ENCODE measurements around the gene DIP2C. TPM values are rescaled to one million over a fixed set of nuclear protein-coding genes. Genes with fewer than 3 reads are reported as not detected.

DIP2C gene
- polyA plus RNA-seq, 2 donors: 2.2 to 2.7 TPM

GRCh38 chr10:288316-289200, 400.9 kb downstream of the DIP2C start:
- 91 to 92% methylated on average over 27 of the region's 27 CpGs for WGBS, 2 donors
- H3K27me3 ChIP-seq (ENCODE audit: control insufficient read depth in 1 of 2, insufficient read depth in 2 of 2, low read length in 2 of 2): no peaks in the 10 kb centered on the region
- H3K27ac ChIP-seq (ENCODE audit: low read depth in 2 of 2, low read length in 1 of 2): no peak overlapping the region
- no peak overlapping the region for H3K4me3 ChIP-seq (ENCODE audit: low read depth in 1 of 2, low read length in 2 of 2)
- peaks cover 0 to 5% of the 10 kb centered on the region in 2 donors for H3K36me3 ChIP-seq (ENCODE audit: control insufficient read depth in 2 of 2, insufficient read depth in 2 of 2, low read length in 1 of 2)
- peaks cover 0 to 2% of the 10 kb centered on the region in 2 donors for H3K9me3 ChIP-seq (ENCODE audit: control insufficient read depth in 2 of 2, insufficient read depth in 1 of 2, low read depth in 1 of 2, low read length in 1 of 2)
- peaks cover 0 to 3% of the 10 kb centered on the region in 2 donors for H3K4me1 ChIP-seq (ENCODE audit: control insufficient read depth in 2 of 2, insufficient read depth in 2 of 2, low read length in 1 of 2)

- Histone ChIP-seq H3K9me3 (ENCODE audit: control insufficient read depth in 2 of 2, insufficient read depth in 1 of 2, low read depth in 1 of 2, low read length in 1 of 2) (peaks cover 0 to 2% of the 10 kb centered on the region in 2 donors), H3K27ac (ENCODE audit: low read depth in 2 of 2, low read length in 1 of 2) (no peak overlapping the region), H3K27me3 (ENCODE audit: control insufficient read depth in 1 of 2, insufficient read depth in 2 of 2, low read length in 2 of 2) (no peaks in the 10 kb centered on the region), H3K36me3 (ENCODE audit: control insufficient read depth in 2 of 2, insufficient read depth in 2 of 2, low read length in 1 of 2) (peaks cover 0 to 7% of the 10 kb centered on the region in 2 donors), H3K4me3 (ENCODE audit: low read depth in 1 of 2, low read length in 2 of 2) (no peak overlapping the region), H3K4me1 (ENCODE audit: control insufficient read depth in 2 of 2, insufficient read depth in 2 of 2, low read length in 1 of 2) (peaks cover 0 to under 1% of the 10 kb centered on the region in 2 donors)
- WGBS, 2 donors: 96 to 100% methylated on average over 4 of the region's 4 CpGs
Measured at GRCh38 chr10:287814-288213, 401.7 kb downstream of the DIP2C start.

GRCh38 chr10:287026-287709, 402.3 kb downstream of the DIP2C start:
- Histone ChIP-seq H3K36me3 (ENCODE audit: control insufficient read depth in 2 of 2, insufficient read depth in 2 of 2, low read length in 1 of 2) (peaks cover 0 to 9% of the 10 kb centered on the region in 2 donors), H3K27me3 (ENCODE audit: control insufficient read depth in 1 of 2, insufficient read depth in 2 of 2, low read length in 2 of 2) (no peaks in the 10 kb centered on the region), H3K27ac (ENCODE audit: low read depth in 2 of 2, low read length in 1 of 2) (no peak overlapping the region), H3K4me3 (ENCODE audit: low read depth in 1 of 2, low read length in 2 of 2) (no peak overlapping the region), H3K9me3 (ENCODE audit: control insufficient read depth in 2 of 2, insufficient read depth in 1 of 2, low read depth in 1 of 2, low read length in 1 of 2) (peaks cover 0 to 2% of the 10 kb centered on the region in 2 donors), H3K4me1 (ENCODE audit: control insufficient read depth in 2 of 2, insufficient read depth in 2 of 2, low read length in 1 of 2) (no peaks in the 10 kb centered on the region)
- WGBS, 2 donors: 78 to 84% methylated on average over 4 of the region's 4 CpGs

- no peaks in the 10 kb centered on the region for H3K27me3 ChIP-seq (ENCODE audit: control insufficient read depth in 1 of 2, insufficient read depth in 2 of 2, low read length in 2 of 2)
- H3K4me3 ChIP-seq (ENCODE audit: low read depth in 1 of 2, low read length in 2 of 2): no peak overlapping the region
- H3K36me3 ChIP-seq (ENCODE audit: control insufficient read depth in 2 of 2, insufficient read depth in 2 of 2, low read length in 1 of 2): peaks cover 0 to 13% of the 10 kb centered on the region in 2 donors
- H3K9me3 ChIP-seq (ENCODE audit: control insufficient read depth in 2 of 2, insufficient read depth in 1 of 2, low read depth in 1 of 2, low read length in 1 of 2): peaks cover 0 to 2% of the 10 kb centered on the region in 2 donors
- no peaks in the 10 kb centered on the region for H3K4me1 ChIP-seq (ENCODE audit: control insufficient read depth in 2 of 2, insufficient read depth in 2 of 2, low read length in 1 of 2)
- no peak overlapping the region for H3K27ac ChIP-seq (ENCODE audit: low read depth in 2 of 2, low read length in 1 of 2)
- WGBS, 2 donors: 75 to 77% methylated on average over 15 of the region's 15 CpGs
Measured at GRCh38 chr10:285216-285615, 404.3 kb downstream of the DIP2C start.

- Histone ChIP-seq H3K4me3 (ENCODE audit: low read depth in 1 of 2, low read length in 2 of 2) (no peak overlapping the region), H3K4me1 (ENCODE audit: control insufficient read depth in 2 of 2, insufficient read depth in 2 of 2, low read length in 1 of 2) (no peaks in the 10 kb centered on the region), H3K27ac (ENCODE audit: low read depth in 2 of 2, low read length in 1 of 2) (no peak overlapping the region), H3K27me3 (ENCODE audit: control insufficient read depth in 1 of 2, insufficient read depth in 2 of 2, low read length in 2 of 2) (no peaks in the 10 kb centered on the region), H3K36me3 (ENCODE audit: control insufficient read depth in 2 of 2, insufficient read depth in 2 of 2, low read length in 1 of 2) (peaks cover 0 to 16% of the 10 kb centered on the region in 2 donors), H3K9me3 (ENCODE audit: control insufficient read depth in 2 of 2, insufficient read depth in 1 of 2, low read depth in 1 of 2, low read length in 1 of 2) (peaks cover 0 to 2% of the 10 kb centered on the region in 2 donors)
- 82 to 84% methylated on average over 7 of the region's 7 CpGs for WGBS, 2 donors
Measured at GRCh38 chr10:283916-284356, 405.5 kb downstream of the DIP2C start.

- H3K4me1 ChIP-seq (ENCODE audit: control insufficient read depth in 2 of 2, insufficient read depth in 2 of 2, low read length in 1 of 2): no peaks in the 10 kb centered on the region
- peaks cover 0 to 2% of the 10 kb centered on the region in 2 donors for H3K9me3 ChIP-seq (ENCODE audit: control insufficient read depth in 2 of 2, insufficient read depth in 1 of 2, low read depth in 1 of 2, low read length in 1 of 2)
- no peak overlapping the region for H3K27ac ChIP-seq (ENCODE audit: low read depth in 2 of 2, low read length in 1 of 2)
- H3K36me3 ChIP-seq (ENCODE audit: control insufficient read depth in 2 of 2, insufficient read depth in 2 of 2, low read length in 1 of 2): peaks cover 0 to 16% of the 10 kb centered on the region in 2 donors
- H3K27me3 ChIP-seq (ENCODE audit: control insufficient read depth in 1 of 2, insufficient read depth in 2 of 2, low read length in 2 of 2): no peaks in the 10 kb centered on the region
- H3K4me3 ChIP-seq (ENCODE audit: low read depth in 1 of 2, low read length in 2 of 2): no peak overlapping the region
- WGBS, 2 donors: 93% methylated on average over 8 of the region's 8 CpGs
Measured at GRCh38 chr10:283140-283479, 406.4 kb downstream of the DIP2C start.

- no peaks in the 10 kb centered on the region for H3K27me3 ChIP-seq (ENCODE audit: control insufficient read depth in 1 of 2, insufficient read depth in 2 of 2, low read length in 2 of 2)
- H3K36me3 ChIP-seq (ENCODE audit: control insufficient read depth in 2 of 2, insufficient read depth in 2 of 2, low read length in 1 of 2): peaks cover 0 to 21% of the 10 kb centered on the region in 2 donors
- H3K4me1 ChIP-seq (ENCODE audit: control insufficient read depth in 2 of 2, insufficient read depth in 2 of 2, low read length in 1 of 2): no peaks in the 10 kb centered on the region
- H3K27ac ChIP-seq (ENCODE audit: low read depth in 2 of 2, low read length in 1 of 2): no peak overlapping the region
- H3K4me3 ChIP-seq (ENCODE audit: low read depth in 1 of 2, low read length in 2 of 2): no peak overlapping the region
- no peaks in the 10 kb centered on the region for H3K9me3 ChIP-seq (ENCODE audit: control insufficient read depth in 2 of 2, insufficient read depth in 1 of 2, low read depth in 1 of 2, low read length in 1 of 2)
- 75 to 81% methylated on average over 7 of the region's 7 CpGs for WGBS, 2 donors
Measured at GRCh38 chr10:282294-283139, 407.0 kb downstream of the DIP2C start.

- Histone ChIP-seq H3K4me1 (ENCODE audit: control insufficient read depth in 2 of 2, insufficient read depth in 2 of 2, low read length in 1 of 2) (no peaks in the 10 kb centered on the region), H3K27me3 (ENCODE audit: control insufficient read depth in 1 of 2, insufficient read depth in 2 of 2, low read length in 2 of 2) (no peaks in the 10 kb centered on the region), H3K4me3 (ENCODE audit: low read depth in 1 of 2, low read length in 2 of 2) (no peak overlapping the region), H3K27ac (ENCODE audit: low read depth in 2 of 2, low read length in 1 of 2) (no peak overlapping the region), H3K36me3 (ENCODE audit: control insufficient read depth in 2 of 2, insufficient read depth in 2 of 2, low read length in 1 of 2) (peaks cover 0 to 19% of the 10 kb centered on the region in 2 donors), H3K9me3 (ENCODE audit: control insufficient read depth in 2 of 2, insufficient read depth in 1 of 2, low read depth in 1 of 2, low read length in 1 of 2) (no peaks in the 10 kb centered on the region)
- 90 to 91% methylated on average over 10 of the region's 10 CpGs for WGBS, 2 donors
Measured at GRCh38 chr10:279655-280054, 409.8 kb downstream of the DIP2C start.

GRCh38 chr10:279232-279631, 410.2 kb downstream of the DIP2C start:
- Histone ChIP-seq H3K4me3 (ENCODE audit: low read depth in 1 of 2, low read length in 2 of 2) (no peak overlapping the region), H3K9me3 (ENCODE audit: control insufficient read depth in 2 of 2, insufficient read depth in 1 of 2, low read depth in 1 of 2, low read length in 1 of 2) (no peaks in the 10 kb centered on the region), H3K4me1 (ENCODE audit: control insufficient read depth in 2 of 2, insufficient read depth in 2 of 2, low read length in 1 of 2) (no peaks in the 10 kb centered on the region), H3K36me3 (ENCODE audit: control insufficient read depth in 2 of 2, insufficient read depth in 2 of 2, low read length in 1 of 2) (peaks cover 0 to 19% of the 10 kb centered on the region in 2 donors), H3K27me3 (ENCODE audit: control insufficient read depth in 1 of 2, insufficient read depth in 2 of 2, low read length in 2 of 2) (no peaks in the 10 kb centered on the region), H3K27ac (ENCODE audit: low read depth in 2 of 2, low read length in 1 of 2) (no peak overlapping the region)
- 93 to 95% methylated on average over 9 of the region's 9 CpGs for WGBS, 2 donors

All from esophagus (tissue), 2 donors.